ENCODE results near the gene ZCCHC14. TPM values are rescaled to one million over a fixed set of nuclear protein-coding genes. Genes with fewer than 3 reads are reported as not detected.

The ZCCHC14 gene
- total and polyA plus RNA-seq, 2 of the 13 experiments (the other 11 are each of a cell fraction or from before 2014, with no cell fraction given) = 12.4 to 12.5 TPM

- TF ChIP-seq, protein P1, sequence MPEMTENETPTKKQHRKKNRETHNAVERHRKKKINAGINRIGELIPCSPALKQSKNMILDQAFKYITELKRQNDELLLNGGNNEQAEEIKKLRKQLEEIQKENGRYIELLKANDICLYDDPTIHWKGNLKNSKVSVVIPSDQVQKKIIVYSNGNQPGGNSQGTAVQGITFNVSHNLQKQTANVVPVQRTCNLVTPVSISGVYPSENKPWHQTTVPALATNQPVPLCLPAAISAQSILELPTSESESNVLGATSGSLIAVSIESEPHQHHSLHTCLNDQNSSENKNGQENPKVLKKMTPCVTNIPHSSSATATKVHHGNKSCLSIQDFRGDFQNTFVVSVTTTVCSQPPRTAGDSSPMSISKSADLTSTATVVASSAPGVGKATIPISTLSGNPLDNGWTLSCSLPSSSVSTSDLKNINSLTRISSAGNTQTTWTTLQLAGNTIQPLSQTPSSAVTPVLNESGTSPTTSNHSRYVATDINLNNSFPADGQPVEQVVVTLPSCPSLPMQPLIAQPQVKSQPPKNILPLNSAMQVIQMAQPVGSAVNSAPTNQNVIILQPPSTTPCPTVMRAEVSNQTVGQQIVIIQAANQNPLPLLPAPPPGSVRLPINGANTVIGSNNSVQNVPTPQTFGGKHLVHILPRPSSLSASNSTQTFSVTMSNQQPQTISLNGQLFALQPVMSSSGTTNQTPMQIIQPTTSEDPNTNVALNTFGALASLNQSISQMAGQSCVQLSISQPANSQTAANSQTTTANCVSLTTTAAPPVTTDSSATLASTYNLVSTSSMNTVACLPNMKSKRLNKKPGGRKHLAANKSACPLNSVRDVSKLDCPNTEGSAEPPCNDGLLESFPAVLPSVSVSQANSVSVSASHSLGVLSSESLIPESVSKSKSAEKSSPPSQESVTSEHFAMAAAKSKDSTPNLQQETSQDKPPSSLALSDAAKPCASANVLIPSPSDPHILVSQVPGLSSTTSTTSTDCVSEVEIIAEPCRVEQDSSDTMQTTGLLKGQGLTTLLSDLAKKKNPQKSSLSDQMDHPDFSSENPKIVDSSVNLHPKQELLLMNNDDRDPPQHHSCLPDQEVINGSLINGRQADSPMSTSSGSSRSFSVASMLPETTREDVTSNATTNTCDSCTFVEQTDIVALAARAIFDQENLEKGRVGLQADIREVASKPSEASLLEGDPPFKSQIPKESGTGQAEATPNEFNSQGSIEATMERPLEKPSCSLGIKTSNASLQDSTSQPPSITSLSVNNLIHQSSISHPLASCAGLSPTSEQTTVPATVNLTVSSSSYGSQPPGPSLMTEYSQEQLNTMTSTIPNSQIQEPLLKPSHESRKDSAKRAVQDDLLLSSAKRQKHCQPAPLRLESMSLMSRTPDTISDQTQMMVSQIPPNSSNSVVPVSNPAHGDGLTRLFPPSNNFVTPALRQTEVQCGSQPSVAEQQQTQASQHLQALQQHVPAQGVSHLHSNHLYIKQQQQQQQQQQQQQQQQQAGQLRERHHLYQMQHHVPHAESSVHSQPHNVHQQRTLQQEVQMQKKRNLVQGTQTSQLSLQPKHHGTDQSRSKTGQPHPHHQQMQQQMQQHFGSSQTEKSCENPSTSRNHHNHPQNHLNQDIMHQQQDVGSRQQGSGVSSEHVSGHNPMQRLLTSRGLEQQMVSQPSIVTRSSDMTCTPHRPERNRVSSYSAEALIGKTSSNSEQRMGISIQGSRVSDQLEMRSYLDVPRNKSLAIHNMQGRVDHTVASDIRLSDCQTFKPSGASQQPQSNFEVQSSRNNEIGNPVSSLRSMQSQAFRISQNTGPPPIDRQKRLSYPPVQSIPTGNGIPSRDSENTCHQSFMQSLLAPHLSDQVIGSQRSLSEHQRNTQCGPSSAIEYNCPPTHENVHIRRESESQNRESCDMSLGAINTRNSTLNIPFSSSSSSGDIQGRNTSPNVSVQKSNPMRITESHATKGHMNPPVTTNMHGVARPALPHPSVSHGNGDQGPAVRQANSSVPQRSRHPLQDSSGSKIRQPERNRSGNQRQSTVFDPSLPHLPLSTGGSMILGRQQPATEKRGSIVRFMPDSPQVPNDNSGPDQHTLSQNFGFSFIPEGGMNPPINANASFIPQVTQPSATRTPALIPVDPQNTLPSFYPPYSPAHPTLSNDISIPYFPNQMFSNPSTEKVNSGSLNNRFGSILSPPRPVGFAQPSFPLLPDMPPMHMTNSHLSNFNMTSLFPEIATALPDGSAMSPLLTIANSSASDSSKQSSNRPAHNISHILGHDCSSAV (CRISPR knock-in tag; IDR thresholded peaks at IDR 0.05; ENCODE audit: borderline replicate concordance) = no peak
- TF ChIP-seq, protein P2, sequence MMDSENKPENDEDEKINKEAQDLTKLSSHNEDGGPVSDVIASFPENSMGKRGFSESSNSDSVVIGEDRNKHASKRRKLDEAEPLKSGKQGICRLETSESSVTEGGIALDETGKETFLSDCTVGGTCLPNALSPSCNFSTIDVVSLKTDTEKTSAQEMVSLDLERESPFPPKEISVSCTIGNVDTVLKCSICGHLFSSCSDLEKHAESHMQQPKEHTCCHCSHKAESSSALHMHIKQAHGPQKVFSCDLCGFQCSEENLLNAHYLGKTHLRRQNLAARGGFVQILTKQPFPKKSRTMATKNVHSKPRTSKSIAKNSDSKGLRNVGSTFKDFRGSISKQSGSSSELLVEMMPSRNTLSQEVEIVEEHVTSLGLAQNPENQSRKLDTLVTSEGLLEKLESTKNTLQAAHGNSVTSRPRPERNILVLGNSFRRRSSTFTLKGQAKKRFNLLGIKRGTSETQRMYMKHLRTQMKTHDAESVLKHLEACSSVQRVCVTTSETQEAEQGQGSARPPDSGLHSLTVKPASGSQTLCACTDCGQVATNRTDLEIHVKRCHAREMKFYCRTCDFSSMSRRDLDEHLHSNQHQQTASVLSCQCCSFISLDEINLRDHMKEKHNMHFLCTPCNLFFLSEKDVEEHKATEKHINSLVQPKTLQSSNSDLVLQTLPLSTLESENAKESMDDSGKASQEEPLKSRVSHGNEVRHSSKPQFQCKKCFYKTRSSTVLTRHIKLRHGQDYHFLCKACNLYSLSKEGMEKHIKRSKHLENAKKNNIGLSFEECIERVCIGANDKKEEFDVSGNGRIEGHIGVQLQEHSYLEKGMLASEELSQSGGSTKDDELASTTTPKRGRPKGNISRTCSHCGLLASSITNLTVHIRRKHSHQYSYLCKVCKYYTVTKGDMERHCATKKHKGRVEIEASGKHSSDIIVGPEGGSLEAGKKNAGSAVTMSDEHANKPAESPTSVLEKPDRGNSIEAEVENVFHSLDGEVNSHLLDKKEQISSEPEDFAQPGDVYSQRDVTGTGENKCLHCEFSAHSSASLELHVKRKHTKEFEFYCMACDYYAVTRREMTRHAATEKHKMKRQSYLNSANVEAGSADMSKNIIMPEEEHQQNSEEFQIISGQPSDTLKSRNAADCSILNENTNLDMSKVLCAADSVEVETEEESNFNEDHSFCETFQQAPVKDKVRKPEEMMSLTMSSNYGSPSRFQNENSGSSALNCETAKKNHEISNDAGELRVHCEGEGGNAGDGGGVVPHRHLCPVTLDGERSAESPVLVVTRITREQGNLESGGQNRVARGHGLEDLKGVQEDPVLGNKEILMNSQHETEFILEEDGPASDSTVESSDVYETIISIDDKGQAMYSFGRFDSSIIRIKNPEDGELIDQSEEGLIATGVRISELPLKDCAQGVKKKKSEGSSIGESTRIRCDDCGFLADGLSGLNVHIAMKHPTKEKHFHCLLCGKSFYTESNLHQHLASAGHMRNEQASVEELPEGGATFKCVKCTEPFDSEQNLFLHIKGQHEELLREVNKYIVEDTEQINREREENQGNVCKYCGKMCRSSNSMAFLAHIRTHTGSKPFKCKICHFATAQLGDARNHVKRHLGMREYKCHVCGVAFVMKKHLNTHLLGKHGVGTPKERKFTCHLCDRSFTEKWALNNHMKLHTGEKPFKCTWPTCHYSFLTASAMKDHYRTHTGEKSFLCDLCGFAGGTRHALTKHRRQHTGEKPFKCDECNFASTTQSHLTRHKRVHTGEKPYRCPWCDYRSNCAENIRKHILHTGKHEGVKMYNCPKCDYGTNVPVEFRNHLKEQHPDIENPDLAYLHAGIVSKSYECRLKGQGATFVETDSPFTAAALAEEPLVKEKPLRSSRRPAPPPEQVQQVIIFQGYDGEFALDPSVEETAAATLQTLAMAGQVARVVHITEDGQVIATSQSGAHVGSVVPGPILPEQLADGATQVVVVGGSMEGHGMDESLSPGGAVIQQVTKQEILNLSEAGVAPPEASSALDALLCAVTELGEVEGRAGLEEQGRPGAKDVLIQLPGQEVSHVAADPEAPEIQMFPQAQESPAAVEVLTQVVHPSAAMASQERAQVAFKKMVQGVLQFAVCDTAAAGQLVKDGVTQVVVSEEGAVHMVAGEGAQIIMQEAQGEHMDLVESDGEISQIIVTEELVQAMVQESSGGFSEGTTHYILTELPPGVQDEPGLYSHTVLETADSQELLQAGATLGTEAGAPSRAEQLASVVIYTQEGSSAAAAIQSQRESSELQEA (CRISPR knock-in tag; IDR thresholded peaks at IDR 0.05; ENCODE audit: not compliant biosample characterization) = no peak
- no peak for TF ChIP-seq CHCHD3 (CRISPR knock-in tag; IDR thresholded peaks at IDR 0.05)
- TF ChIP-seq ZKSCAN5 (CRISPR knock-in tag; IDR thresholded peaks at IDR 0.05) = no peak
- no peak for TF ChIP-seq ZFP36L1 (CRISPR knock-in tag; IDR thresholded peaks at IDR 0.05)
- TF ChIP-seq, protein P3, sequence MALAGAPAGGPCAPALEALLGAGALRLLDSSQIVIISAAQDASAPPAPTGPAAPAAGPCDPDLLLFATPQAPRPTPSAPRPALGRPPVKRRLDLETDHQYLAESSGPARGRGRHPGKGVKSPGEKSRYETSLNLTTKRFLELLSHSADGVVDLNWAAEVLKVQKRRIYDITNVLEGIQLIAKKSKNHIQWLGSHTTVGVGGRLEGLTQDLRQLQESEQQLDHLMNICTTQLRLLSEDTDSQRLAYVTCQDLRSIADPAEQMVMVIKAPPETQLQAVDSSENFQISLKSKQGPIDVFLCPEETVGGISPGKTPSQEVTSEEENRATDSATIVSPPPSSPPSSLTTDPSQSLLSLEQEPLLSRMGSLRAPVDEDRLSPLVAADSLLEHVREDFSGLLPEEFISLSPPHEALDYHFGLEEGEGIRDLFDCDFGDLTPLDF (CRISPR knock-in tag; IDR thresholded peaks at IDR 0.05) = no peak
- TF ChIP-seq SAFB2 (CRISPR knock-in tag; IDR thresholded peaks at IDR 0.05; ENCODE audit: borderline replicate concordance, low read depth) = no peak
- TF ChIP-seq SUZ12 (IDR thresholded peaks at IDR 0.05; ENCODE audit: low read depth, low read length) = no peak
- TF ChIP-seq, protein P4, sequence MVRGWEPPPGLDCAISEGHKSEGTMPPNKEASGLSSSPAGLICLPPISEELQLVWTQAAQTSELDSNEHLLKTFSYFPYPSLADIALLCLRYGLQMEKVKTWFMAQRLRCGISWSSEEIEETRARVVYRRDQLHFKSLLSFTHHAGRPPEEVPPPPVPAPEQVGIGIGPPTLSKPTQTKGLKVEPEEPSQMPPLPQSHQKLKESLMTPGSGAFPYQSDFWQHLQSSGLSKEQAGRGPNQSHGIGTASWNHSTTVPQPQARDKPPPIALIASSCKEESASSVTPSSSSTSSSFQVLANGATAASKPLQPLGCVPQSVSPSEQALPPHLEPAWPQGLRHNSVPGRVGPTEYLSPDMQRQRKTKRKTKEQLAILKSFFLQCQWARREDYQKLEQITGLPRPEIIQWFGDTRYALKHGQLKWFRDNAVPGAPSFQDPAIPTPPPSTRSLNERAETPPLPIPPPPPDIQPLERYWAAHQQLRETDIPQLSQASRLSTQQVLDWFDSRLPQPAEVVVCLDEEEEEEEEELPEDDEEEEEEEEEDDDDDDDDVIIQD (CRISPR knock-in tag; IDR thresholded peaks at IDR 0.05; ENCODE audit: low read depth) = 0 out of 2 replicates have a peak, but pooled peaks have one; percentile 8
Measured at GRCh38 chr16:87464691-87465300, 28.0 kb downstream of the ZCCHC14 start (continued).

All from HepG2 (cell line).